K562 (cell line): ENCODE measurements around the gene PTGR1. TPM values are rescaled to one million over a fixed set of nuclear protein-coding genes. Genes with fewer than 3 reads are reported as not detected.
A peak's percentile ranks its signal among the peaks of the same experiment; 100 is the strongest.

Source experiments
- ATAC-seq: fragments of 200-7000 bp; cut with Tn5 transposase; 3 replicates; pipeline ENCODE4 v1.9.1; 2020; ENCODE audit warnings: moderate library complexity
- BruUV-seq: library from RNA; stranded (reverse); fragments of 400-500 nt; replicated peaks from 2 replicates; lab custom pipeline; 2021; lab: Mats Ljungman, UMichigan
- CTCF ChIA-PET: fragments of 300-600 bp; formaldehyde crosslinking; extraction: SDS; loops from one replicate; lab custom pipeline; 2021; ENCODE audit warnings: low intra/inter-chr PET ratio; lab: Yijun Ruan, JAX
- POLR2A ChIA-PET: fragments of 300-600, 350-650 bp; sonication (Branson Sonifier 250); formaldehyde crosslinking; extraction: SDS; loops from one replicate; lab custom pipeline; 2021; ENCODE audit warnings: antibody characterized with exemption, inconsistent platforms; lab: Yijun Ruan, JAX
- DNase-seq, 4 experiments: peaks; one replicate each; pipeline versions ENCODE4 v3.0.0 to v3.0.0-alpha.2; 2011 to 2018; ENCODE audit warnings: low spot score in 3 of 4, mixed read lengths in 3 of 4; ENCODE audit errors: extremely low read depth in 1 of 4
- FAIRE-seq: peaks from 2 replicates; lab custom pipeline; 2011; peaks lifted over from hg19 to GRCh38; lab: Jason Lieb, UNC
- H2AFZ ChIP-seq: 2 replicates; pipeline ENCODE4 v1.6.0; 2011; ENCODE audit warnings: low read depth, low read length, control low read depth, inconsistent platforms
- H3K27ac ChIP-seq: fragments of 200-600 bp; 3 replicates; pipeline ENCODE4 v1.8.0; 2011; ENCODE audit warnings: low read depth, mild to moderate bottlenecking, control low read depth, inconsistent platforms, low read length, moderate library complexity, mixed read lengths; ENCODE audit errors: extremely low read depth
- H3K27me3 ChIP-seq, 2 experiments: fragments of 300-600 bp in 1 of 2; 2 replicates in 1 of 2; 3 replicates in 1 of 2; pipeline versions ENCODE4 v1.6.0 to v1.8.0; 2011; ENCODE audit warnings: inconsistent platforms in 2 of 2, low read length in 2 of 2, mild to moderate bottlenecking in 1 of 2, mixed read lengths in 1 of 2, moderate library complexity in 1 of 2; ENCODE audit not compliant: control insufficient read depth in 2 of 2, insufficient read depth in 2 of 2
- H3K36me3 ChIP-seq: fragments of 300-600 bp; 3 replicates; pipeline ENCODE4 v1.8.0; 2011; ENCODE audit warnings: mild to moderate bottlenecking, low read length, inconsistent platforms; ENCODE audit not compliant: control insufficient read depth, insufficient read depth
- H3K4me1 ChIP-seq, 2 experiments: fragments of 200-600 bp in 1 of 2; replicated peaks in 1 of 2; 2 replicates in 1 of 2; 3 replicates in 1 of 2; pipeline versions ENCODE4 v1.5.1 to v1.8.0; 2011; ENCODE audit warnings: inconsistent platforms in 2 of 2, low read length in 2 of 2, mild to moderate bottlenecking in 1 of 2, mixed read lengths in 1 of 2, moderate library complexity in 1 of 2; ENCODE audit not compliant: control insufficient read depth in 2 of 2, insufficient read depth in 2 of 2
- H3K4me2 ChIP-seq: 2 replicates; pipeline ENCODE4 v1.6.1; 2011; ENCODE audit warnings: low read length, control low read depth, inconsistent platforms, mixed read lengths; ENCODE audit not compliant: insufficient read depth
- H3K4me3 ChIP-seq: fragments of 200-600 bp; sonication (generic), shearing (Covaris generic); 2 replicates; pipeline ENCODE4 v1.5.1; 2016; ENCODE audit warnings: control low read depth, inconsistent platforms
- H3K79me2 ChIP-seq: fragments of 200-600 bp; 3 replicates; pipeline ENCODE4 v1.8.0; 2011; ENCODE audit warnings: low read length, inconsistent platforms; ENCODE audit not compliant: control insufficient read depth, insufficient read depth
- H3K9ac ChIP-seq, 2 experiments: 2 replicates each; pipeline versions ENCODE4 v1.6.0 to v1.6.1; 2011; ENCODE audit warnings: low read depth in 2 of 2, low read length in 2 of 2, control low read depth in 1 of 2, inconsistent platforms in 1 of 2, mild to moderate bottlenecking in 1 of 2, mixed read lengths in 1 of 2; ENCODE audit not compliant: insufficient read depth in 1 of 2
- H3K9me1 ChIP-seq: one replicate; pipeline ENCODE4 v1.6.0; 2011; ENCODE audit warnings: inconsistent platforms, mild to moderate bottlenecking, low read length, moderate library complexity; ENCODE audit not compliant: control insufficient read depth, insufficient read depth
- H3K9me3 ChIP-seq: replicated peaks from 2 replicates; pipeline ENCODE4 v1.5.1; 2011; ENCODE audit warnings: low read depth, low read length, inconsistent platforms; ENCODE audit not compliant: control insufficient read depth, insufficient read depth
- H4K20me1 ChIP-seq: replicated peaks from 2 replicates; pipeline ENCODE4 v1.6.1; 2011; ENCODE audit warnings: low read length, inconsistent platforms, mixed read lengths; ENCODE audit not compliant: control insufficient read depth, insufficient read depth
- CEBPB ChIP-seq: fragments of 450-650 bp; IDR thresholded peaks from 2 replicates; pipeline ENCODE4 v1.6.1; 2016; ENCODE audit warnings: missing genetic modification characterization, missing compliant biosample characterization
- ESRRA ChIP-seq: fragments of 450-650 bp; IDR thresholded peaks from 2 replicates; pipeline ENCODE4 v1.6.1; 2014; ENCODE audit warnings: low read depth, mild to moderate bottlenecking, moderate library complexity, borderline replicate concordance
- ZKSCAN1 ChIP-seq: fragments of 150-350 bp; IDR thresholded peaks from 2 replicates; pipeline ENCODE4 v1.6.1; 2016; ENCODE audit warnings: low read depth, low read length
- WGBS: fragments of 100-300 bp; shearing (Covaris generic); methylation state at CpG from one replicate; pipeline ENCODE4 v1.1.6; 2016; ENCODE audit warnings: low coverage, mixed read lengths; ENCODE audit not compliant: insufficient coverage; ENCODE audit errors: missing lambda C conversion rate; 5-methylcytosine and 5-hydroxymethylcytosine counted together
- in situ Hi-C: fragments of 300-500 bp; cut with MboI; formaldehyde crosslinking; loops from 4 replicates; pipeline ENCODE4 v1.15.0; 2018; ENCODE audit warnings: inconsistent platforms, mixed read lengths
- intact Hi-C: fragments of 100-400 bp; cut with micrococcal nuclease; formaldehyde crosslinking; loops from 2 replicates; pipeline ENCODE4 v1.14.2; 2022
- polyA plus RNA-seq, 8 experiments: library from polyadenylated mRNA; depleted of rRNA in 4 of 8; stranded (reverse) in 5 of 8; unstranded in 3 of 8; fragments of >200 nt; fragmentation: Nextera tagmentation in 2 of 8; fragmentation: Illumina TruSeq in 1 of 8; extraction: Ambion mirVana in 2 of 8; extraction: Trizol in 1 of 8; gene quantifications; 2 replicates each; pipeline versions ENCODE4 v1.2.1 to v1.2.3, GENCODE V29; 2011 to 2014; ENCODE audit warnings: inconsistent platforms in 1 of 8, missing spikeins in 1 of 8
- total RNA-seq, 7 experiments: library from RNA; depleted of rRNA in 6 of 7; stranded (reverse); fragments of >200 nt in 6 of 7; fragmentation: Illumina TruSeq in 2 of 7; extraction: Trizol in 2 of 7; gene quantifications; 2 replicates each; pipeline versions ENCODE4 v1.2.1 to v1.2.3, GENCODE V29; 2011 to 2021; ENCODE audit warnings: low replicate concordance in 1 of 7
- TF ChIP-seq, protein P1 (sequence below), 2 experiments: IDR thresholded peaks; 2 replicates each; pipeline ENCODE4 v1.6.1; 2012; ENCODE audit warnings: improper control_type of control experiment in 2 of 2, low read depth in 2 of 2, low read length in 2 of 2, borderline replicate concordance in 1 of 2
- TF ChIP-seq, protein P2 (sequence below): fragments of 250-450 bp; sonication (Bioruptor Pico); IDR thresholded peaks from 2 replicates; pipeline ENCODE4 v1.5.0; 2020; ENCODE audit warnings: mild to moderate bottlenecking

The PTGR1 gene
- total and polyA plus RNA-seq, 9 of the 15 experiments (the other 6 are each of a cell fraction or from before 2014, with no cell fraction given), result 0.22 TPM; not detected in 8

DNA sequence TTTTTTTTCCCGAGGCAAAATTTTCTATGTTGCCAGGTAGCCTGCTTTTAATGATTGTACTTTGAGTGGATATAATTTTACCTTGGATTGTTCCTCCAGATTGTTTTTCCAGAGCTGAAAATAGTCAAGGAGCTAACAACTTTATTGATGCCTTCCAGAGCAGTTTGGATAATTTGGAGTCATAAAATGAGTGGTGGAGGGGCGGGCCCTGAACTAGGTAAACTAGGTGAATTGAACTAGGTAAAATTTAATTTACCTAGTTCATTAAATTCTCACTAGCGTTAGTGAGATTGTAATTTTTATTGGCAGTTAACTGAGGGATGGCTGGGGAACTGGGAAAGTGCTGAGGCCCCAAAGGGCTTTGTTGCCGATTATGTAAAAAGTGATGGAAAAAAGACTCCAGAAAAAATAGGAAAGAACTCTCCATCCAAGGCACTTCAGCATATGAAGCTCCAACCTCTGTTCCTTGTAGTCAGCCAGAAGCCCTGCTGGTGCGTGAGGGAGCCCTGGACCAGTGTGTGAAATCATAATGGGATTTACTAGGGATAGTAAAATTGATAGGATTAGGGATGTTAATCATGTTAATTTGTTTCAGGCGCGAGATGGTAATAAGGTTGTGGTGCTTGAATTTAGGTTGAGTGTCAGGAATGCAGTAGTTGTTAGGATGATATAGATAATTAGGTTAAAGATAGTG lies 33.4 kb upstream of the PTGR1 start (continued):
- TF ChIP-seq, protein P1, sequence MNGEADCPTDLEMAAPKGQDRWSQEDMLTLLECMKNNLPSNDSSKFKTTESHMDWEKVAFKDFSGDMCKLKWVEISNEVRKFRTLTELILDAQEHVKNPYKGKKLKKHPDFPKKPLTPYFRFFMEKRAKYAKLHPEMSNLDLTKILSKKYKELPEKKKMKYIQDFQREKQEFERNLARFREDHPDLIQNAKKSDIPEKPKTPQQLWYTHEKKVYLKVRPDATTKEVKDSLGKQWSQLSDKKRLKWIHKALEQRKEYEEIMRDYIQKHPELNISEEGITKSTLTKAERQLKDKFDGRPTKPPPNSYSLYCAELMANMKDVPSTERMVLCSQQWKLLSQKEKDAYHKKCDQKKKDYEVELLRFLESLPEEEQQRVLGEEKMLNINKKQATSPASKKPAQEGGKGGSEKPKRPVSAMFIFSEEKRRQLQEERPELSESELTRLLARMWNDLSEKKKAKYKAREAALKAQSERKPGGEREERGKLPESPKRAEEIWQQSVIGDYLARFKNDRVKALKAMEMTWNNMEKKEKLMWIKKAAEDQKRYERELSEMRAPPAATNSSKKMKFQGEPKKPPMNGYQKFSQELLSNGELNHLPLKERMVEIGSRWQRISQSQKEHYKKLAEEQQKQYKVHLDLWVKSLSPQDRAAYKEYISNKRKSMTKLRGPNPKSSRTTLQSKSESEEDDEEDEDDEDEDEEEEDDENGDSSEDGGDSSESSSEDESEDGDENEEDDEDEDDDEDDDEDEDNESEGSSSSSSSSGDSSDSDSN (IDR thresholded peaks at IDR 0.05; ENCODE audit: borderline replicate concordance in 1 of 2, low read depth in 2 of 2, low read length in 2 of 2), result no peak
- TF ChIP-seq ZKSCAN1, result no peak

DNA sequence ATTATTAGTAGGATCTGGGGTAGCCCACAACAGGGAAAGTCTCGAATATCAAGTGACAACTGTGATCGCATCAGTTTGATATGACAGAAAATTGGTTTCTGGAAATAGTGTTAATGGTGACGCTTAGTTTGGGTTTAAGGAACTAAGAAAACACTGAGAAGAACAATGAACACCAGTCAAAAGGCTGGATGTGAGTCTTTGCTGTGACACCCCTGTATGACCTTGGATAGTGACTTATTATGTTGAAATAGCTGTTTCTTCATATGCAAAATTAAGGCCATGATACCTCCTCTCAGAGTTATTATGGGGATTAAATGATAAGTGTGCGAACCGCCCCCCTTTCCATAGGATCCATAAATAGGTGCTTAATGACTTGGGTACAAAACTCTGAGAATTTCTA lies 32.6 kb upstream of the PTGR1 start:
- peak overlapping the region; percentile 81 for H3K27ac ChIP-seq
- ATAC-seq, result no peak
- H3K4me3 ChIP-seq, result peak overlapping the region; percentile 97
- ChIA-PET POLR2A (interaction anchor here (0.5 to 0.9 kb wide), 3 partner anchors 12 to 407 kb away, joined by 3 read pairs; no protein-coding TSS in a partner anchor), CTCF (interaction anchor here (0.7 kb wide), 1 partner anchor 1677 kb away, joined by 3 read pairs; no protein-coding TSS in a partner anchor)
- peak overlapping the region; percentile 93 for H3K9ac ChIP-seq
- peak; percentile 40 for FAIRE-seq
- 2% methylated on average over 5 of the region's 5 CpGs for WGBS
- H3K4me1 ChIP-seq, result peaks cover 6 to 26% of the 10 kb centered on the region in 2 experiments
- BruUV-seq, result TSS peak; percentile 43
- H4K20me1 ChIP-seq, result peaks cover 11% of the 10 kb centered on the region
- H3K9me3 ChIP-seq, result no peaks in the 10 kb centered on the region
- in situ Hi-C loops, result no loop called here
- H3K9me1 ChIP-seq, result peaks cover 13% of the 10 kb centered on the region
- intact Hi-C loops, result loop anchor here (5.0 to 10.0 kb wide), 2 partner anchors 40 to 147 kb away; partner anchors contain the start of gene ECPAS
- peak overlapping the region; percentile 95 for H3K4me2 ChIP-seq
- H3K27me3 ChIP-seq, result no peaks in the 10 kb centered on the region
- H3K79me2 ChIP-seq, result peaks cover 65% of the 10 kb centered on the region
- H2AFZ ChIP-seq, result peak overlapping the region; percentile 100
- H3K36me3 ChIP-seq, result peaks cover 30% of the 10 kb centered on the region; the same call in 2 of the 3 replicates
- DNase-seq, result no peak
- TF ChIP-seq, protein P2, sequence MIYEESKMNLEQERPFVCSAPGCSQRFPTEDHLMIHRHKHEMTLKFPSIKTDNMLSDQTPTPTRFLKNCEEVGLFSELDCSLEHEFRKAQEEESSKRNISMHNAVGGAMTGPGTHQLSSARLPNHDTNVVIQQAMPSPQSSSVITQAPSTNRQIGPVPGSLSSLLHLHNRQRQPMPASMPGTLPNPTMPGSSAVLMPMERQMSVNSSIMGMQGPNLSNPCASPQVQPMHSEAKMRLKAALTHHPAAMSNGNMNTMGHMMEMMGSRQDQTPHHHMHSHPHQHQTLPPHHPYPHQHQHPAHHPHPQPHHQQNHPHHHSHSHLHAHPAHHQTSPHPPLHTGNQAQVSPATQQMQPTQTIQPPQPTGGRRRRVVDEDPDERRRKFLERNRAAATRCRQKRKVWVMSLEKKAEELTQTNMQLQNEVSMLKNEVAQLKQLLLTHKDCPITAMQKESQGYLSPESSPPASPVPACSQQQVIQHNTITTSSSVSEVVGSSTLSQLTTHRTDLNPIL (CRISPR knock-in tag), result no peak
- TF ChIP-seq ESRRA, result peak; percentile 30; the same call in 1 of the 2 replicates
- TF ChIP-seq CEBPB (tag), result peak; percentile 67
